GM10266 (cell line): ENCODE measurements around the gene PRDM13.

ENCODE experiments used
- DNase-seq: peaks from one replicate; pipeline ENCODE4 v3.0.0; 2012; ENCODE audit errors: extremely low spot score
- TF ChIP-seq, protein P1 (sequence below): IDR thresholded peaks from 2 replicates; pipeline ENCODE4 v1.5.1; 2012; ENCODE audit warnings: mild to moderate bottlenecking, low read depth; ENCODE audit not compliant: control insufficient read depth, insufficient read depth; ENCODE audit errors: missing control alignments

The PRDM13 gene

DNA sequence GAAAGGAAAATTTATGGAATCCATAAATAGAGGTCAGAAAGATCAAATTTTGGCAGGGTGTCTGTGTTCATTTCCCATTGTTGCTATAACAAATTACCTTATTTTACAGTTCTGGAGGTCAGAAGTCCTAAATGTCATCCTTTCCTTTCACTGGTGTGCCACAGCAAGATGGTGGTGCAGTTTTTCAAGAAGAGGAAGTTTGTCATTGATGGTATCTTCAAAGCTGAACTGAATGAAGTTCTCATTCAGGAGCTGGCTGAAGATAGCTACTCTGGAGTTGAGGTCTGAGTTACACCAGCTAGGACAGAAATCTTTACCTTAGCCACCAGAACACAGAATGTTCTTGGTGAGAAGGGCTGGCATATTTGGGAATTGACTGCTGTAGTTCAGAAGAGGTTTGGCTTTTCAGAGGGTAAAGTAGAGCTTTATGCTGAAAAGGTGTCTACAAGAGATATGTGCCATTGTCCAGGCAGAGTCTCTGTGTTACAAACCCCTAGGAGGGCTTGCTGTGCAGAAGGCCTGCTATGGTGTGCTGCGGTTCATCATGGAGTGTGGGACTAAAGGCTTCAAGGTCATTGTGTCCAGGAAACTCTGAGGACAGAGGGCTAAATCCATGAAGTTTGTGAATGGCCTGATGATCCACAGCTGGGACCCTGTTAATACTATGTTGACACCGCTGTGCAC, 30.9 kb upstream of the PRDM13 start:
- no peak for DNase-seq
- TF ChIP-seq, protein P1, sequence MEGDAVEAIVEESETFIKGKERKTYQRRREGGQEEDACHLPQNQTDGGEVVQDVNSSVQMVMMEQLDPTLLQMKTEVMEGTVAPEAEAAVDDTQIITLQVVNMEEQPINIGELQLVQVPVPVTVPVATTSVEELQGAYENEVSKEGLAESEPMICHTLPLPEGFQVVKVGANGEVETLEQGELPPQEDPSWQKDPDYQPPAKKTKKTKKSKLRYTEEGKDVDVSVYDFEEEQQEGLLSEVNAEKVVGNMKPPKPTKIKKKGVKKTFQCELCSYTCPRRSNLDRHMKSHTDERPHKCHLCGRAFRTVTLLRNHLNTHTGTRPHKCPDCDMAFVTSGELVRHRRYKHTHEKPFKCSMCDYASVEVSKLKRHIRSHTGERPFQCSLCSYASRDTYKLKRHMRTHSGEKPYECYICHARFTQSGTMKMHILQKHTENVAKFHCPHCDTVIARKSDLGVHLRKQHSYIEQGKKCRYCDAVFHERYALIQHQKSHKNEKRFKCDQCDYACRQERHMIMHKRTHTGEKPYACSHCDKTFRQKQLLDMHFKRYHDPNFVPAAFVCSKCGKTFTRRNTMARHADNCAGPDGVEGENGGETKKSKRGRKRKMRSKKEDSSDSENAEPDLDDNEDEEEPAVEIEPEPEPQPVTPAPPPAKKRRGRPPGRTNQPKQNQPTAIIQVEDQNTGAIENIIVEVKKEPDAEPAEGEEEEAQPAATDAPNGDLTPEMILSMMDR: no peak

DNA sequence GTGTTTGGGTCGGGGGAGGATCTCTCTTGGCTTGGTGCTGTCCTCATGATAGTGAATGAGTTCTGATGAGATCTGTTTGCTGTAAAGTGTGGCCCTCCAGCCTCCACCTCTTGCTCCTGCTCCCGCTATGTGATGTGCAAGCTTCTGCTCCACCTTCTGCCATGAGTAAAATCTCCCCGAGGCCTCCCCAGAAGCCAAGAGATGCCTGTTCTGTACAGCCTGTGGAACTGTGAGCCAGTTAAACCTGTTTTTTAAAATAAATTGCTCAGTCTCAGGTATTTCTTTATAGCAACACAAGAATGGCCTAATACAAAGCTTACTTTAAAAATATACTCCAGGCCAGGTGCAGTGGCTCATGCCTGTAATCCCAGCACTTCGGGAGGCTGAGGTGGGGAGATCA, 26.9 kb upstream of the PRDM13 start:
- TF ChIP-seq, protein P1: no peak
- DNase-seq: no peak

DNA sequence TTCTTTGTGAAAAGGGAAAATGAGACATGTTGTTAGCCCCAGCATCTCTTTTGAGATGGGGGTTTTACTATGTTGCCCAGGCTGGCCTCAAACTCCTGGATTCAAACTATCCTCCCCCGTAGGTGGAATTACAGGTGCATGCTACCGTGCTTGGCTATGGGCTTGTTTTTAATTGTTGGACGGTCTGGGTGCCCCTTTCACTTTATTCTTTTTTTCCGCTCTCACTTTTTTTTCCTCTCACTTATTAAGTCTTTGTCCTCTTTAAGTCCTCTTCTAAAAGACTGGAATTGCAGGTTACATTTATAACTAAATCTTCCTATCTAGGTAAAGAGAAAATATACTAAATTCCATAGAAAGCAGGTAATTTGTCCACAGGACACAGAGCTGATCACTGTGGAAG, 18.8 kb upstream of the PRDM13 start:
- TF ChIP-seq, protein P1: no peak

DNA sequence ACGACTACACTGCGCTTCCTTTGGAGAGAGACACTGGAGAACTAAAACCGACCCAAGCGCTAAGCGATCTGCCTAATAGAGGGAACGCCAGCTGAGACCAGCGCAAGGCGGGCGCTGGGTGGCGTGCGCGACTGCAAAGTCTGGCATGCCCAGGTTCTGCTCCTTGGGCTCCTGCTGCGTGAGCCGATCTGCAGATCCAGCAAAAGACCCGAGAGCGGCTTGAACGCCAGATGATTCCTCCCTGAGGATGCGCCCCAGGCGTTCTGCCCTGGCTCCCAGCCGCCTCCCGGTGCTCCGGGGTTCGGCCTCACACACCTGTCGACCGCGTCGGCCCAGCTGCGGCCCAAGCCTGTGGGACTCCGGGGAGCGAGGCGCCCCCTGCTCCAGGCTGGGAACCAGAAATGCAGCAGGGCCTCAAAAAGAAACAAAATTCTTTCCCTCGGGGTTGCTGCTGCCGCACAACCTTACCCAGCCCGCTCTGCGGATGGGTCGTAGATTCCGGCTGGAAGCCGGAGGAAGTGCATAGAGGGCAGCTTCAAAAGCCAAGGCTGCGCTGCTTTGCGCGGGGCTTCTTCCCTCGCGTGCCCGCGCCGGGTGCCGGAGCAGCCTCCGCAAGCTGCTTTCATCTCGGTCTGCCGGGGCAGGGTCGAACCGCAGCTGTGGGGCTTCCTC, 17.9 kb upstream of the PRDM13 start:
- peak; percentile 79 for DNase-seq
- TF ChIP-seq, protein P1: peak; percentile 88

More for the DNA sequence above, 18.8 kb upstream of the PRDM13 start:
- no peak for DNase-seq

DNA sequence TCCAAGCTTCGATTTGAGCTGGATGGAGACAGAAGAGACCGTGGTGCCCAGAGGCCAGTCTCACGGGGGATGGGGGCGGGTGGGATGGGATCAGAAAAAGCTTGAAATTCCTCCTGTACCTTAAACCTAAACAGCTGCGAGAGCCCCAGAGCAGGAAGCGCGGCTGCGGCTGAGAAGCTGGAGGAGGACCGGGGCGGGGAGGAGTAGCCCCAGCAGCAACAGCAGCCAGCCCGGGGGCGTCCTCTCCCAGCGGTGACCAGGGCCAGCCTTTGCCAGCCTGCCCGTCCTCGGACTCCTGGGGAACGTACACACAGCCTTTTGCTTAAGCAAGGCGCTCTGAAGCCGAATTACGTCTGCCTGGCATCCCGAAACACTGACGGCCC, 17.4 kb upstream of the PRDM13 start:
- DNase-seq: peak; percentile 27
- TF ChIP-seq, protein P1: no peak

DNA sequence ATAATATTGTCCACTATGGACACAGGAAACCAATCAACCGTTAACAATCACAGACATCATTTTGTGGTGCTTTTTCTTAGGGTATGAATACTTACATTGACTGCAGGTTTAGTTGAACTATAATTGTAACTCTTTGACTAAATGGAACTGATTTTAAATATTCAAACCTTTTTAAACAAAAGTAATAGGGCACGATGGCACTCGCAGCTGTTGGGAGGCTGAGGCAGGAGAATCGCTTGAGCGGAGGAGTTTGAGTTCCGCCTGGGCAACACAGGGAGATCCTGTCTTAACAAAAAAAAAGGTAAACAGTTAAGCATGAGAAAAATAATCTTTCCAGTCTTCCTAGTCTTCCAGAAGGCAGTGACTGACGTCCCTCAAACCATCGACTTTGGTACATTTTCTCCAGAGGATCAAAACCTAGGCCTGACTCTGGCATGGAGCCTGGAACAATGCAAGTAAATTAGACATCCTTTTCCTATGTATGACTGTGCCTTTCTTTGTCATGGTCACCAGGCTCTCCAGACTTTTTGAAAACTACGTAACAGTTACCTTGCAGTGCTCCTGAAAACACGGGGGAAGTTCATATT, 16.6 kb upstream of the PRDM13 start:
- TF ChIP-seq, protein P1: no peak

DNA sequence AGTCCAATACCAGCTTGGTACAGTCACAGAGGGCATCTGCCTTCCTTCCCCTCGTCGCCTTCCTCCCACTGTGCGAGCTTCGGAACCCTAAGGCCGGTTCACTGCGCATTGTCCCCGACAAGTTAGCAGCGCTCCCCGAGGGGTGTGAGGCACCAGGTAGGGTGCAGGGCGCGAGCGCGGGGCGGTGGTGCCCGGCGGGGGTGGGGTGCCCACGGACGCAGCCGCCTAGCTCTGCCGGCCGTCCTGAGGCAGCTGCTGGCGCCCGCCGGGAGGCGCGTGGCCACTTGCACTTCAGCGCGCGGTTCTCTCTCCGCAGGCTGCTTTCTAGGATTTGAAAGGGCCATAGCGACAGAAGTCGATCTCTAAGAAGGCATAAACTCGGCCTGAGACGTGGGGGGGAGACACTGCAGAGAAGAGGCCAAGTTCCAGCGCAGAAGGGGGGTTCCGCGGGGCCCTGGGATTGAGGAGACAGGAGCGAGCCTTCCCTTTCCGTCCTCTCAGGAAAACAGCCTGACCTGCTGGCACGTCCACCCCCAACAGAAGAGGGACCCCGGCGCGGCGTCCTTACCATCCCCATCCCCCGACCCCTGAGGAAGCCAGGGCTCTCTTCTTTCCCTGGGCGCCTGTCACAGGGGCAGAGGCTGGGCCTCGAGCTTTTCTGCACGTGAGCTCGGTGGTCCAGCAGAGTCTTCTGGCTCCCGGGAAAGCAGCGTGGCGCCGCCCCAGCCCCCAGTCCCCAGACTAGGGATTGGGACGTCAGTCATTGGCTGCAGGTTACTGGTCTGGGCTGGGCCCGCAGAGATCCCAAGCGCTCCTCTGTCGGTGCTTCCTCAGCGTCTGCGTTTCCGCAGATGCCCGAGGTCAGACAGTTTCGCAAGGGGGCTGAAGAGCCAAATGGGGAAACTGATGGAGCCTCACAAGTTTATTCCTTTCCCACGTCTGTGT, 15.6 kb upstream of the PRDM13 start:
- DNase-seq: no peak
- TF ChIP-seq, protein P1: no peak

More for the DNA sequence above, 16.6 kb upstream of the PRDM13 start:
- no peak for DNase-seq
